Activated naive CD8-positive, alpha-beta T cell treated with anti-CD3 and anti-CD28 coated beads, Interleukin-2, amount 50 U/mL, for 16 hours (primary cell): ENCODE measurements around the gene NHSL2.
"Not testable (repeated sequence)": the region's sequence is repeated elsewhere in the genome, so short reads cannot be mapped to it uniquely, and the experiment has no call there.

Experiments used
- DNase-seq: peaks from one replicate; pipeline ENCODE4 v3.0.0-alpha.2; 2020; ENCODE audit warnings: low read depth, low spot score

Gene NHSL2

DNA sequence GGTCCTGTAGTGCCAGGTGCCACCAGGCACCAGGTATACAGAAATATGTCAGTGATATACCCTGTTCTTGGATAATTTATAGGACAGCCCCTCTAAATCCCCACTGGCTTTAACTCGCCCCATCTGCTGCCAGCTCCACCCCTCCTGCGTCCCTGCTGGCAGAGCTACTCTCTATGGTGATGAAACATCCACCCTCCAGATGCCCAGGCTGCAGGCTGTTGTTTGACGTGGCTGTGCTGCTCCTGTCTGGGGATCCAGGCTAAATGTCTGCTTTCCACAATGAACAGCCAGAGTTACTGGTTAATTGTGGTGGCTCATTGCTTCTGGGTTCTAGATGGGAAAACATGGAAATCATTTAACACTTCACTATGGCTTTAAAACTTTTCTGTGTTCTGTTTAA, 12.9 kb downstream of the NHSL2 start:
- DNase-seq: no peak

DNA sequence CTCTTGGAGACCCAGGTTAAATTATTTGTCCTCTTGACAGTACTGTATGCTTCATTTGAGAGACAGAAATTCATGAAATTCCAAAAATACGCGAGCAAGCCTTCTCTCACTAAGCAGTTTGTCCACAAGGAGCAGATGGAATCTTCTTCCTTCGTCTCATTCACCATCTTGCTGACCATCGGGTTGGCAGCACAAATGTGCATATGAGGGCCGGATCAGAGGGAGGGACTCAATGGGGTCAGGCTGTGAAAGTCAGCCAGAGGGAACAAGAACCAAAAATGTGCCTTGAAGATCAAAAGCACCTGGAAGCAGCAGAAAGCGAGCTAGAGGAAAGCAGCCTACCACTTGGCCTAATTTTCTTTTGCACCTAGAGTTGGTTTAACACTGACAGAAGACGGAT, 16.4 kb downstream of the NHSL2 start:
- DNase-seq: no peak

DNA sequence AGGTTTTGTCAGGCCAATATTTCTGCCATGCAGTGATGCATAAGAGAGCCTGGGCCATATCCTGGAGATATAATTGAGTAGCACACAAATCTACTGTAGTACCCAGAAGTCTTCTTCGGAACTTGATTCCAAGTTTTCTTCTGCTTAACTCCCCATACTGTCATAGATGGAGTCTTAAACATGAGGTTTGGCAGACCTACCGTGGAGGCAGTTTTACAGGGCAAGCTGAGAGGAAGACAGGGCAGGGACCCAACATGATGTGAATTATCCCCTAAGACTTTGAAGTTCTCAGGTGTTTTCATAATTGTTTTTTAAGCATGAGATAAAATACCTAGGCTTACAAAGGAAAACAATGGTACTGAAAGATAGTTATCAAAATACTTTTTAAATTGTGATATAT, 18.2 kb downstream of the NHSL2 start:
- no peak for DNase-seq

GRCh38 chrX:71930298-71930697, 19.7 kb downstream of the NHSL2 start:
- no peak for DNase-seq

DNA sequence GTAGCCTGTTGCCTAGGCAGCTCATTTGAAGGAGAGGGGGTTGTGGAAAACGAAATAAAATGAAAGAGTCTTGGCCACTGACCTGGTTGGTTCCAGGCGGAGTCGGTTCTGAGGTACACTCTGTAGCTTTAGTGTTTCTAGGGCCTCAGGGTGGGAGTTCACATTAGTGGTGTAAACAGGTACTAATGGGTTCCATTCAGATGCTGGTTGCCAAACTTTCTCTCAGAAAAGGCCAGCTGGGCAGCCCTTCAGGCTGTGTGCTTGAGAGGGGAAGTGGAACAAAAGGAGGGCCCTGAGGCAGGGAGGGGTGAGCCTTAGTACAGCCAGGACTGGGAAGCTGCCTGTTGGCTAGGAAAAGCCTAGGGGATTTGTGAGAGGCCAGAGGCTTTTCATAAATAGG, 24.8 kb downstream of the NHSL2 start:
- DNase-seq: no peak

DNA sequence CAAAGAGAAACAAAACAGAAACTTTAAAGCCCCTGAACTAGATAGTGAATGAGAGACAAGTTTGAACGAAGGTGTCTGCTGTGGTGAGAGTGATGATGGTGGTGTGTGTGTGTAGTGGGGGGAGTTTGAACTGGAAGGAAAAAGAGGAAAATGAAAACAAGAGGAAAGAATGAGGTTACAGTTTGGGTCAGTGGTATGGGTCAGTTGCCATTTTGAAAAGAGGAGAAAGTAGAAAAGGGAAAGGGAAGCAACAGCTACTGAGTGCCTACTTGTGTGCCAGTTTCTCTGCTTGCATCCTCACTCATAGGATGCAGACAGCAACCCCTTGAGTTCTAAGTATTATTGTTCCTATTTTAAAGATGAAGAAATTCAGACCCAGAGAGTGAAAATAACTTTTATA, 26.0 kb downstream of the NHSL2 start:
- no peak for DNase-seq

GRCh38 chrX:71938371-71938770, 27.7 kb downstream of the NHSL2 start:
- no peak for DNase-seq

DNA sequence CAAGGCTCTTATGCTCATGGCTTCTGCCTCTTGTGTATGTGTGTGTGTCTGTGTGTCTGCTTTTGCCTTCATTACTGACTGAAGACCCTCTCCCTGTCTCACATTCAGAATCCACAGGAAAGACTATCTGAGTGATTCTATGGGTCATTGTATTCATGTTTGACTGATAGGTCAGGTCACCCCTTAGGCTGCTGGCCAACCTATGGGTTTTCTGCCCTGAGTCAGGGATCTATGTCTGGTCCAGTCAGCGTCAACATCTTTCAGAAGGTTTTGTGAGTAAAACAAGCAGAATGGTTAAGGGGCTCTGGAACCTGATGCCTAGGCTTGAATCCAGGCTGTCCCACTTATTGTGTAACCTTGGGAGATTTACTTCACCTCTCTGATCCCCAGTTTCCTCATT, 30.5 kb downstream of the NHSL2 start:
- no peak for DNase-seq

DNA sequence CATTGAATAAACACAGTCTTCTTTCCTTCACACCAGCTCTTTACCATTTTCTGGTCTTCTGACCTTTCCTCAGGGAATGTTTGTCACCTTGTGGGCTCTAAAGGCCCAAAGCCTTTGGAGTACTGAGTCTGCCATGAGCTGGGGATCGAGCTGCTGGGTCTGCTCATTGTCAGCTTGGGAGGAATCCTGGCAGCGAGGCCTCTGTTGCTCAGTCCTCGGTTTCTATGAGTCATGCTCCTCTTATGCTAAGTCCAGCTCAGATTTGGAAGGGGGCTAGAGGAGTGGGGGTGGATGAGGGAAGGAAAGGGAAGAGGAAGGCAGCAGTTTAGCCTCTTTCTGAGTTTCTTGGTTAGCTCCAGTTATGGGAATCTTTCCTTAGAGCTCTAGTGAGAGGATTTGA, 31.1 kb downstream of the NHSL2 start:
- no peak for DNase-seq

DNA sequence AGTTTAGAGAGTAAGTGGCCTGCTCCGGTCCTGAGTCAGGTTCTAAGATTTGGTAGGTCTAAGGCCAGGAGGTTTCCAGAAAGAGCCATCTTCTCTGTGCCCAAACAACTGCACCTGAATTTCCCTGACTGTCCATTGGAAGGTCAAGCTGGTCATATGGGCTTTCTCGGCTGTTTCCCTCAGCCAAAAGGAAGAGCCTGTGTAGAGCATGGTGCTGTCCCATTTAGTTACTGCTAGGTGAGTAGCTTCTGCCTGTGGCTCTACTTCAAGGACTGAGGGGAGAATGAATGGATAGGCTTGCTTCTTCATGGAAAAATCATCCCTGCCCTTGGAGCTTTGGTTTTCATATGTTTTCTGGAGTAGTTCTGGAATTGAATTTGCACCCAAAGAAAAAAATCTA, 33.7 kb downstream of the NHSL2 start:
- DNase-seq: no peak

DNA sequence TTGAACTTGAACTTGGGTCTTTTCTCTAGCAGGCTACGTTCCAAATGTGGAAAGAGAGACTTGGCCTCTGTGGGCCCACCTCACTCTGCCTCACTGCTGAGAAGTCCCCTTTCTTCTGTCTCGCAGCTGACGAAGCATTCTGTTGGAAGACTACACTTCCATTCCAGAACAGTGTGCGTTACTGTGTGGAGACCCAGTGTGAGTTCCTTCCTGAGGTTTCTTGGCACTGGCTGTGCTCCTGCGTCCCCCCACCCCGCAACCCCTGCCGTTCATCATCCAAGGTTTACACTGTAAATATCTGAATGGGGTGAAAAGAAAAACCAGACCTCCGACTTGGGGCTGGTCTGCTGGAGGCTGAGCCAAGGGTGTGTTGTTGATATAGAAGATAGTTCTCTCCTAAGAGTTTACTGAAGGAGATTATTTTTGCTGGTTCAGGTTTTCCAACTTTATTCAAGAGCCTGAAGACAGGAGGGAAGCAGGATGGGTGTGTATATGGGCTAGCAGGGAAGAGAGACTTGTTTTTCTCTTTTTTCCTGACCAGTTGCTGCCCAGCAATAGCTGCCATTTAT, 34.7 kb downstream of the NHSL2 start:
- no peak for DNase-seq

DNA sequence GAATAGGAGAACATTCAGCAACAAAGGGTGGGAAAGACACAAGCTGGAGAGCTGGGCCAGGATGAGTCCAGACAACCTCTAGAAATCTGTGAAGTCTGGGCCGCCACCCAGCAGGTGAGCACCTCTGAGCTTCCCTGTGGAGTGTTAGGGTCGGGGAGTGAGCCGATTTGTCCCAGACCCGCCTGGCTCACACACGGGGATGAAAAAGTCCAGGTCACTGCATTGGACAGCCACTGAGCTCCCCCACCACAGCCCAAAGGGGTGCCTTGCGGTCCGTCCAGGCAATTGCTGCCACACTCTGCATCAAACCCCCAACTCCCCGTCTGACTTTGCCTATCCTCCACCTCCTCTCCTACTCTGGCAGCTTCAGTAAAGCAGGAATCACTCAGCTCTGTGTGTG, 38.7 kb downstream of the NHSL2 start:
- DNase-seq: no peak

- DNase-seq: no peak
Measured at GRCh38 chrX:71949844-71950445, 39.3 kb downstream of the NHSL2 start.

- DNase-seq: no peak
Measured at GRCh38 chrX:71953391-71953790, 42.7 kb downstream of the NHSL2 start.

DNA sequence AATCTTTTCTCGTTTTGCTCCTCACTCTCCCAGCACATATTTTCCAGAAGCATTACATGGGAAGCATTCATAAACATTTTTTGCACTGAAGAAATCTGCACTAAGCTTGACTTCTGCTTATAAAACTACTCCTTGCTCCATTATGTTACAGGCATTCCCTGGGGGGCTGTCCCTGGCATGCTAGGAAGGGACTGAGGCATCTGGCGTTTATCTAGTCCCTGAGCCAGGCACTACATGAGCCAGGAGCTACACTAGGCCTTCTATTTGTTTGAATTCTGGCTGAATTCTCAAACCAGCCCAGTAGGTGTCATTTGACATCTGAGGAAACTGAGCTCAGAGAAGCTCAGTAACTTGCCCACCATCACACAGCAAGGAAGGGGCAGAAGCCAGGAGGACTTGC, 43.3 kb downstream of the NHSL2 start:
- no peak for DNase-seq

DNA sequence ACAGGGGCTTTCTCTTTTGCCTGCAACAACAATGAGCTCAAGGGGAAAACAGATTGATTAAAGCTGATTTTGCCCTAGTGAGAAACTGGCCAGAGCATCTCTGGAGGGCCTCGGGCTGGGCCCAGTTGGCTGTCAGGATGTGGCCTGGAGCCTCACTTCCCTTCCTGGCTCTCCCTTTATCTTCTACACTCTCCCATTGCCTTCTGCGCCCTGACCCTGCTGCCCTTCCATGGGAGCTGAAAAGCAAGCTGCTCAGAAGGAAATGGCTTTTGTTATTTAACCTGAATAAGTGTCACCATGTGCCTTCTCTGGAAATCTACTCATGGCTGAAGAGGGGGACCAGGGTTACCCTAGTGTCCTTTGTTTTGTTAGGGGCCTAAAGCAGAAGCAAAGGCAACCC, 43.8 kb downstream of the NHSL2 start:
- no peak for DNase-seq

DNA sequence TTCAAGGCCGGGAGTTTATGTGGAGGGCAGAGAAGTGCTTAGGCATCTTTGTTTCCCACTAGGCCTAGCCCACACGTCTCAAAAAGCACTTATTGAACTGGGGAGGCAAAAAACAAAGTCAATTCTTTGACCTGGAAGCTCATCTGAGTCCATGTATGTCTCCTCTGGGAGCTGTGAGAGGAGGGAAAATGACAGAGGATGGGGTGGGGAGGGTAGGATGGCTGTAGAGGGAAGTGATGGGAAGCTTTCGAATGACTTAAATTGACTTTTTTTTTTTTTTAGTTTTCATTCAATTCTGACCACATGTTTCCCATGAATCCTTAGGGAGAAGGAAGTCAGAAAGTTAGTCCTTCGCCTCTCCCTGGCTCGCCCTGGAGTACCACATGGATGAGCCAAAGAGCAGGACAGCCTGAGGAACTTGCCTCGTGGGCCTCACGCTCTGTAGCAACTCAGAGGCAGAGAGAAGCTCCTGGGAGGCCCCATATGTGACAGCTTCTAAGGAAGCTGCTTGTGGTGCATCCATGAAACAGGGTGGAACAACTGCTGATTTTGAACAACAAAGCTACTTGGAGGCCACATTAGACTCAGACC, 45.0 kb downstream of the NHSL2 start:
- no peak for DNase-seq

DNA sequence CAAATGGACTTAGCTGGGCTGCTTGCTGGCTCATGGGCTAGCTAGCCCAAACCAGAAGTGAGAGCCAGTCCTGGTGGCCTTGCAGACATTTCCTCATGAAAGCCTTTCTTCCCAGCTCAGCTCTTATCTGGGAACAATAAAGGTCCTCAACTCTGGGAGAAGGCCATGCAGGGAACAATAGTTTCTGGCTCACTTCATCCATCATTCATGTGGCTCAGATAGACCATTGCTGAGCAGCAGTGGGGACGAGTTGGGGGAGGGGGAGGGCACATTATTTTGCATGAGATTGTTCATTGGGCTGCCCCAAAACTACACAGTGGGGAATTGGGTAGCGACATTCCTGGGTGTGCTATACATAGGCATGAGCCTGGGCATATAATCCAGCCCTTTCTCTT, 47.6 kb downstream of the NHSL2 start:
- DNase-seq: no peak

GRCh38 chrX:71964184-71964583, 53.5 kb downstream of the NHSL2 start:
- DNase-seq: not testable (repeated sequence)

DNA sequence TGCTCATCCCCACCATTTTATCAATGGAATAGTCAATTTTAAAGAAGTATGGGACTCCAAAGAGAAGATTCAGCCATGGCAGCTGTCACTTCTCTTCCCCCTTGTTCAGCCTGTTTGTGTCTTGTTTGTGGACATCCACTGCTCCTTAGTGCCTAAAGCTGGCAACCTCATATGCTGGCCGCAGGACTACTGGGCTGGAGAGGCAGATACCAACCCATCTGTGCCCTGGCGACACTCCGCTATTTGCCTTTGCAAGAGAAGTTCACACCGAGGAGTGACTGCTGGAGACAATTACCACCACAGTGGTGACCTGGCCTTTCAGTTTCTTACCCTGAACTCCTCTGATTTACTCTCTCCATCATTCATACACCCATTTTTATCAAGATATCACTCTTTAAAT, 64.3 kb downstream of the NHSL2 start:
- no peak for DNase-seq

GRCh38 chrX:71976753-71977152, 66.1 kb downstream of the NHSL2 start:
- DNase-seq: no peak

DNA sequence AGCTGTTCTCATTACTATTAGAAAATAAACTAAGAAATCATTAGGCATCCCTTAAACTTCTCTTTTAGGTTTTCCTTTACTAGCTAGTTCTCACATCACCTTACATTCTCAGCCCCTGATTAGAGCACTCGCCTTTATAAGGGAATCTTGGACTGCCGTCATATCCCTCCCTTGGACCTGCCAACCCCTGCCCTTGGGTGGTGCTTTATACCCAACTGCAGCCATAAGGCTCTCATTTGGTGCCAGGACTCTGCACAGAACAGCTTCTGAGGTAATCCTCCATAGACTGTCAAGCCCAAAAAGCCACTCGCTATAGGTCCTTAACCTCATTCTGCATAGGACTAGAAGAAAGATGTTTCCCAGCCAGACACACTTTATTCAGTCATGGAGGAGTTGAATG, 67.5 kb downstream of the NHSL2 start:
- no peak for DNase-seq

- no peak for DNase-seq
Measured at GRCh38 chrX:71989768-71990426, 79.3 kb downstream of the NHSL2 start.
